Testis (tissue), 3 donors: Measurements from ENCODE around the gene PIP5K1B. TPM values are rescaled to one million over a fixed set of nuclear protein-coding genes. Genes with fewer than 3 reads are reported as not detected.

Source experiments
- DNase-seq: peaks from one replicate; pipeline ENCODE4 v3.0.0-alpha.2; 2019
- H3K27ac ChIP-seq, 2 donors: fragments of 200-600 bp; sonication (generic); one replicate each; pipeline ENCODE4 v1.5.1; 2019
- H3K27me3 ChIP-seq: fragments of 200-600 bp; sonication (generic); one replicate; pipeline ENCODE4 v1.5.1; 2019
- H3K36me3 ChIP-seq: fragments of 200-600 bp; sonication (generic); one replicate; pipeline ENCODE4 v1.5.1; 2017; ENCODE audit warnings: low read depth; ENCODE audit errors: missing control alignments
- H3K4me1 ChIP-seq: fragments of 200-600 bp; sonication (generic); one replicate; pipeline ENCODE4 v1.5.1; 2019
- H3K4me3 ChIP-seq, 2 donors: fragments of 200-600 bp; sonication (generic); one replicate each; pipeline ENCODE4 v1.5.1; 2017 to 2019
- H3K9me3 ChIP-seq: fragments of 200-600 bp; sonication (generic); one replicate; pipeline ENCODE4 v1.5.1; 2017
- POLR2A ChIP-seq: fragments of 450-650 bp; IDR thresholded peaks from one replicate; pipeline ENCODE4 v1.6.1; 2017; ENCODE audit warnings: antibody characterized with exemption, mild to moderate bottlenecking, moderate library complexity
- WGBS, 2 donors: methylation state at CpG; one replicate each; pipeline ENCODE4 v1.1.5; 2018; 5-methylcytosine and 5-hydroxymethylcytosine counted together
- intact Hi-C: fragments of 100-400 bp; cut with DNase I; formaldehyde crosslinking; loops from one replicate; pipeline ENCODE4 v1.15.1; 2023; ENCODE audit warnings: low total_unique reads
- polyA plus RNA-seq: library from polyadenylated mRNA; stranded (reverse); fragments of 350-450 nt; fragmentation: Illumina TruSeq; extraction: RNeasy Lipid Tissue Mini Kit (QIAGEN cat#74804); gene quantifications from one replicate; pipeline ENCODE4 v1.2.3, GENCODE V29; 2014; ENCODE audit warnings: low read depth, low replicate concordance; ENCODE audit not compliant: insufficient read depth
- total RNA-seq, 2 donors: library from RNA; depleted of rRNA; stranded (reverse); fragments of >200 nt; gene quantifications; one replicate each; pipeline ENCODE4 v1.2.3, GENCODE V29; 2016
- TF ChIP-seq, protein P1 (sequence below), 3 experiments: fragments of 450-650 bp in 2 of 3; fragments of 200-600 bp in 1 of 3; sonication (generic) in 1 of 3; IDR thresholded peaks; one replicate each; pipeline ENCODE4 v1.5.1; 2016 to 2019; ENCODE audit warnings: antibody characterized with exemption in 3 of 3, mild to moderate bottlenecking in 2 of 3, moderate library complexity in 1 of 3

The PIP5K1B gene
- total and polyA plus RNA-seq, 3 donors from 2014 or later: 53.6 to 70.5 (median 66.9) TPM

DNA sequence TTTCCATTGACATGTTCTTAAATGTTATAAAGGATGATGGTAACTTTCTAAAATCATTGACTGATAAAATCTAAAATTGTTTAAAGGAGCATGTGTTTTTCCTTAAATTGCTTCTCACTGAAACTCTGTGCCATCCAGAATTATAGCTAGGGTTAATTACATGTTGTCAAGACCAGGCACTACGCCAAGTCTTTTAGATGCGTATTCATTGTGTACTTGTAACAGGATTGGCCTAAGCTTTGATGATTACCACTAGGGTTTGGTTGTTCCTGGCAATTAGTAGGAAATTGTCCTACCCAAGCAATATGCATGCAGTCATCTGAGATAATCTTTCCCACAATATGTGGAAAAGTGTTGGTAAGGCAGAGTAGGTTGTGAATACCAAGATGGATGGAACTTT is 265.1 kb downstream of the PIP5K1B start:
- no peak for TF ChIP-seq POLR2A
- TF ChIP-seq, protein P1, sequence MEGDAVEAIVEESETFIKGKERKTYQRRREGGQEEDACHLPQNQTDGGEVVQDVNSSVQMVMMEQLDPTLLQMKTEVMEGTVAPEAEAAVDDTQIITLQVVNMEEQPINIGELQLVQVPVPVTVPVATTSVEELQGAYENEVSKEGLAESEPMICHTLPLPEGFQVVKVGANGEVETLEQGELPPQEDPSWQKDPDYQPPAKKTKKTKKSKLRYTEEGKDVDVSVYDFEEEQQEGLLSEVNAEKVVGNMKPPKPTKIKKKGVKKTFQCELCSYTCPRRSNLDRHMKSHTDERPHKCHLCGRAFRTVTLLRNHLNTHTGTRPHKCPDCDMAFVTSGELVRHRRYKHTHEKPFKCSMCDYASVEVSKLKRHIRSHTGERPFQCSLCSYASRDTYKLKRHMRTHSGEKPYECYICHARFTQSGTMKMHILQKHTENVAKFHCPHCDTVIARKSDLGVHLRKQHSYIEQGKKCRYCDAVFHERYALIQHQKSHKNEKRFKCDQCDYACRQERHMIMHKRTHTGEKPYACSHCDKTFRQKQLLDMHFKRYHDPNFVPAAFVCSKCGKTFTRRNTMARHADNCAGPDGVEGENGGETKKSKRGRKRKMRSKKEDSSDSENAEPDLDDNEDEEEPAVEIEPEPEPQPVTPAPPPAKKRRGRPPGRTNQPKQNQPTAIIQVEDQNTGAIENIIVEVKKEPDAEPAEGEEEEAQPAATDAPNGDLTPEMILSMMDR (IDR thresholded peaks at IDR 0.05): no peak
- intact Hi-C loops: no loop called here
- no peaks in the 10 kb centered on the region for H3K4me1 ChIP-seq
- no peak overlapping the region for H3K27ac ChIP-seq
- no peaks in the 10 kb centered on the region for H3K9me3 ChIP-seq
- H3K4me3 ChIP-seq: no peak overlapping the region
- no peak for DNase-seq
- H3K36me3 ChIP-seq: no peaks in the 10 kb centered on the region
- no peaks in the 10 kb centered on the region for H3K27me3 ChIP-seq
- WGBS, 2 donors: 54 to 64% methylated on average over 2 of the region's 2 CpGs

DNA sequence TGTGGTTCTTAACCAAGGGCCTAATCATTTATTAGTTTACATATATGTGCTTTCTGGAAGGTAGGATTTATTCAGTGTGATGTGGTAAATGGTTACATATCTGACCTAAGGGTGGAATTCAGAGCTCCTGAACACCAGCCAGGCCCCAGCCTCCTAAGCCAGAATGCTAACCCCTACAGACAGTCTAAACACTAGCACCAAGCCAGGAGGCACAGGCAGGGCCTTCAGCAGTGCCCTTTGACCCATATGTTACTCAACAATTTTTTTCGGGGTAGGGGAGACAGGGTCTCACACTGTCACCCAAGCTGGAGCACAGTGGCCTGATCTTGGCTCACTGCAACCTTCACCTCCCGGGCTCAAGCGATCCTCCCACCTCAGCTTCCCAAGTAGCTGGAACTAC is 268.6 kb downstream of the PIP5K1B start:
- 95 to 100% methylated on average over 3 of the region's 3 CpGs for WGBS, 2 donors
- Histone ChIP-seq H3K36me3 (no peaks in the 10 kb centered on the region), H3K4me3 (no peak overlapping the region), H3K27ac (no peak overlapping the region), H3K27me3 (no peaks in the 10 kb centered on the region), H3K9me3 (no peaks in the 10 kb centered on the region), H3K4me1 (no peaks in the 10 kb centered on the region)
- no peak for DNase-seq
- intact Hi-C loops: no loop called here
- TF ChIP-seq, protein P1 (IDR thresholded peaks at IDR 0.05): no peak
- TF ChIP-seq POLR2A: no peak

DNA sequence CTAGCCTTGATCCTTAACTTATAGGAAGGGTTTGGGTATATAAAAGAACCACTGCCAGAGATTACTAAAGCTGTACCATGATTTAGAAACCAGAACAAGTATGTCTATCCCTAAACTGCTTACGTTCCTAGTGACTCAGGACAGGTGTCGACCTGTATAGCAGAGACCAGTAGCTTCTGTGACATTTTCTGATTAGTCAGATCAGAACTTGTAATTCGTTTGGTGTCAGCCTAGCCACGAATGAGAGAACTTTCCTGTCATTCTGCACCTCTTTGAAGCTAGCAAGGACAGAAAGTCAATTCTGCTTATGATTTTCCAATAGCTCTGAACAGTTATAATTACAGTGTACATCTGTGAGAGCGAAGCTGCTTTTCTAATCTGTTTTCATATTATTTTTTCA is 269.4 kb downstream of the PIP5K1B start:
- TF ChIP-seq, protein P1 (IDR thresholded peaks at IDR 0.05): no peak
- TF ChIP-seq POLR2A: no peak
- Histone ChIP-seq H3K27ac (no peak overlapping the region), H3K9me3 (no peaks in the 10 kb centered on the region), H3K27me3 (no peaks in the 10 kb centered on the region), H3K4me1 (peaks cover under 1% of the 10 kb centered on the region), H3K36me3 (no peaks in the 10 kb centered on the region), H3K4me3 (no peak overlapping the region)
- no peak for DNase-seq
- intact Hi-C loops: no loop called here
- 88 to 89% methylated on average over 5 of the region's 5 CpGs for WGBS, 2 donors

DNA sequence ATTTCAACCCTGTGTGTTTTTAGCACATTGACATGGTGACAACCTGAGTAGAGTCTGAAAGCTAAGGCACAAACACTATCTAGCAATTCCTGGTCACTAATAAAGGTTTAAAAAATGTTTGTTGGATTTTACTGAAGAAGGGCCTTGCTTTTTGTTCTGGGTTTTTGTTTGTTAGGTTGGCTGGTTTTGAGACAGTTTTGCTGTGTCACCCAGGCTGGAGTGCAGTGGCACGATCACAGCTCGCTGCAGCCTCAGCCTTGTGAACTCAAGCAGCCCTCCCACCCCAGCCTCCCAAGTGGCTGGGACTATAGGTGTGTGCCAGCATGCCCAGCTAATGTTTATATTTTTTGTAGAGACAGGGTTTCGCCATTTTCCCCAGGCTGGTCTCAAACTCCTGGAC is 269.9 kb downstream of the PIP5K1B start:
- Histone ChIP-seq H3K4me1 (peaks cover 5% of the 10 kb centered on the region), H3K36me3 (no peaks in the 10 kb centered on the region), H3K27ac (no peak overlapping the region), H3K4me3 (no peak overlapping the region), H3K9me3 (no peaks in the 10 kb centered on the region), H3K27me3 (no peaks in the 10 kb centered on the region)
- no peak for DNase-seq
- WGBS, 2 donors: 87 to 93% methylated on average over 3 of the region's 3 CpGs
- TF ChIP-seq, protein P1 (IDR thresholded peaks at IDR 0.05): no peak
- TF ChIP-seq POLR2A: no peak
- intact Hi-C loops: no loop called here

DNA sequence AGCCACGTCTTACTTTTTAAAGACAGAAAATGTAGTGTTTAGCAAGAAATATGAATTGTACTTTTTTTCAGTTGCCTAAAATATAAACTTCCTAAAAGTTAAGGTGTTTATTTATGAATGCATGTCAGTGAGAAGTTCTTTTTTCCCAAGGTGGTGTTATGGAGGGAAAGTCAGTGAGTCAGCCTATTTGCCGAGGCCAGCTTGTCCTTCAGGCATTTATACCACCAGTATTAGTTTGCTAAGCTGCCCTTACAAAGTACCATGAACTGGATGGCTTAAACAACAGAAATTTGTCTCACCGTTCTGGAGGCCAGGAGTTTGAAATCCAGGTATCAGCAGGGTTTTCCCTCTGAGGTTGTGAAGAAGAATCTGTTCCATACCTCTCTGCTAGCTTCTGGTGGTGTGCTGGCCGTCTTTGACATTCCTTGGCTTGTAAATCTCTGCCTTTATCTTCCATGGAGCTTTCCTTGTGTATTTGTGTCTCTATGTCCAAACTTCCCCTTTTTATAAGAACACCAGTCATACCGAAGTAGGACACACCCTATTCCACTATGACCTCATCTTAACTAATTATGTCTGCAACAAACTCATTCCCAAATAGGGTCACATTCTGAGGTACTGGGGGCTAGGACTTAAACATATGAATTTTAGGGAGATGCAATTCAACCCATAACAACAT is 270.5 kb downstream of the PIP5K1B start:
- no peak overlapping the region for H3K27ac ChIP-seq
- 65 to 73% methylated on average over 5 of the region's 5 CpGs for WGBS, 2 donors
- intact Hi-C loops: no loop called here
- no peaks in the 10 kb centered on the region for H3K9me3 ChIP-seq
- no peak overlapping the region for H3K4me3 ChIP-seq
- H3K27me3 ChIP-seq: no peaks in the 10 kb centered on the region
- DNase-seq: no peak
- H3K4me1 ChIP-seq: peaks cover 11% of the 10 kb centered on the region
- TF ChIP-seq, protein P1 (IDR thresholded peaks at IDR 0.05): no peak
- no peak for TF ChIP-seq POLR2A
- H3K36me3 ChIP-seq: no peaks in the 10 kb centered on the region
